OCI-LY7 (cell line): ENCODE data around the gene S100A8. TPM values are rescaled to one million over a fixed set of nuclear protein-coding genes. Genes with fewer than 3 reads are reported as not detected.

ENCODE experiments used
- BruUV-seq: library from RNA; stranded (reverse); fragments of 400-500 nt; replicated peaks from 2 replicates; lab custom pipeline; 2021; lab: Mats Ljungman, UMichigan
- CTCF ChIA-PET: fragments of 300-600 bp; sonication (Branson Sonifier 250); formaldehyde crosslinking; loops from one replicate; lab custom pipeline; 2022; ENCODE audit warnings: antibody characterized with exemption; ENCODE audit not compliant: unreplicated experiment; lab: Charles Lee
- POLR2A ChIA-PET: fragments of 300-600 bp; sonication (Branson Sonifier 250); formaldehyde crosslinking; loops from one replicate; lab custom pipeline; 2022; ENCODE audit warnings: antibody characterized with exemption; lab: Charles Lee
- DNase-seq: peaks from one replicate; pipeline ENCODE4 v3.0.0-alpha.2; 2015; ENCODE audit warnings: low spot score
- H2AFZ ChIP-seq: fragments of 200-600 bp; sonication (generic), shearing (Covaris generic); 2 replicates; pipeline ENCODE4 v1.6.1; 2014; ENCODE audit warnings: mild to moderate bottlenecking, antibody characterized with exemption, low read length, moderate library complexity
- H3K27ac ChIP-seq: fragments of 200-600 bp; sonication (generic); 2 replicates; pipeline ENCODE4 v1.5.1; 2014; ENCODE audit warnings: mixed run types, low read depth, mild to moderate bottlenecking, moderate library complexity, low read length, inconsistent platforms; ENCODE audit not compliant: poor library complexity, severe bottlenecking
- H3K36me3 ChIP-seq: fragments of 200-600 bp; sonication (generic); 2 replicates; pipeline ENCODE4 v1.6.1; 2014; ENCODE audit warnings: mild to moderate bottlenecking, antibody characterized with exemption, low read length, moderate library complexity, mixed read lengths; ENCODE audit not compliant: insufficient read depth
- H3K4me1 ChIP-seq: fragments of 200-600 bp; sonication (generic); 2 replicates; pipeline ENCODE4 v1.5.1; 2014; ENCODE audit warnings: mild to moderate bottlenecking, low read length; ENCODE audit not compliant: insufficient read depth, poor library complexity, severe bottlenecking
- H3K4me2 ChIP-seq: fragments of 200-600 bp; sonication (generic); 2 replicates; pipeline ENCODE4 v1.6.1; 2014; ENCODE audit warnings: mild to moderate bottlenecking, low read length
- H3K4me3 ChIP-seq: fragments of 200-600 bp; sonication (generic); 2 replicates; pipeline ENCODE4 v1.5.1; 2014; ENCODE audit warnings: mild to moderate bottlenecking, low read depth, low read length; ENCODE audit not compliant: poor library complexity, severe bottlenecking
- H3K79me2 ChIP-seq: fragments of 200-600 bp; sonication (generic); 2 replicates; pipeline ENCODE4 v1.6.1; 2016; ENCODE audit warnings: low read depth, mild to moderate bottlenecking, low read length, moderate library complexity, mixed read lengths; ENCODE audit not compliant: insufficient read depth
- H3K9me2 ChIP-seq: fragments of 200-600 bp; sonication (generic); 2 replicates; pipeline ENCODE4 v1.6.1; 2016; ENCODE audit warnings: mild to moderate bottlenecking, low read length, mixed read lengths; ENCODE audit not compliant: insufficient read depth
- H3K9me3 ChIP-seq: fragments of 200-600 bp; sonication (generic); 2 replicates; pipeline ENCODE4 v1.6.1; 2014; ENCODE audit warnings: mild to moderate bottlenecking, mixed run types, low read length, mixed read lengths
- H4K20me1 ChIP-seq: fragments of 200-600 bp; sonication (generic); 2 replicates; pipeline ENCODE4 v1.6.1; 2014; ENCODE audit warnings: mild to moderate bottlenecking, antibody characterized with exemption, low read length, moderate library complexity, mixed read lengths; ENCODE audit not compliant: insufficient read depth
- CTCF ChIP-seq: fragments of 200-600 bp; sonication (generic); conservative IDR thresholded peaks from 2 replicates; pipeline ENCODE4 v1.5.1; 2014; ENCODE audit warnings: mild to moderate bottlenecking, antibody characterized with exemption, low read length, moderate library complexity, mixed read lengths
- EZH2phosphoT487 ChIP-seq: fragments of 200-600 bp; sonication (generic); IDR thresholded peaks from 2 replicates; pipeline ENCODE4 v1.6.1; 2018; ENCODE audit warnings: low read depth, borderline replicate concordance, mild to moderate bottlenecking, mixed run types, antibody characterized with exemption, low read length, moderate library complexity, mixed read lengths
- intact Hi-C: fragments of 100-400 bp; cut with micrococcal nuclease; formaldehyde crosslinking; loops from one replicate; pipeline ENCODE4 v1.10.0; 2022; ENCODE audit not compliant: unreplicated experiment
- total RNA-seq, 2 experiments: library from RNA; depleted of rRNA in 1 of 2; stranded (reverse); fragments of >200 nt in 1 of 2; shearing (Covaris generic) in 1 of 2; gene quantifications; 2 replicates each; pipeline ENCODE4 v1.2.3, GENCODE V29; 2014 to 2022

Gene S100A8
- total RNA-seq, 2 experiments from 2014 or later, result not detected

GRCh38 chr1:153358691-153358975 is 32.2 kb downstream of the S100A8 start:
- Histone ChIP-seq H3K27ac (no peak overlapping the region), H4K20me1 (no peaks in the 10 kb centered on the region), H2AFZ (no peak overlapping the region), H3K9me3 (no peaks in the 10 kb centered on the region), H3K9me2 (no peaks in the 10 kb centered on the region), H3K36me3 (no peaks in the 10 kb centered on the region), H3K4me3 (no peak overlapping the region), H3K79me2 (no peaks in the 10 kb centered on the region), H3K4me2 (no peak overlapping the region), H3K4me1 (no peaks in the 10 kb centered on the region)
- POLR2A ChIA-PET, result no interaction called here
- DNase-seq, result no peak
- intact Hi-C loops, result loop anchor here (10.0 kb wide), 1 partner anchor 386 kb away; no protein-coding TSS in a partner anchor
- CTCF ChIA-PET, result no interaction called here
- BruUV-seq, result no TSS peak
- no peak for TF ChIP-seq EZH2phosphoT487
- no peak for TF ChIP-seq CTCF

DNA sequence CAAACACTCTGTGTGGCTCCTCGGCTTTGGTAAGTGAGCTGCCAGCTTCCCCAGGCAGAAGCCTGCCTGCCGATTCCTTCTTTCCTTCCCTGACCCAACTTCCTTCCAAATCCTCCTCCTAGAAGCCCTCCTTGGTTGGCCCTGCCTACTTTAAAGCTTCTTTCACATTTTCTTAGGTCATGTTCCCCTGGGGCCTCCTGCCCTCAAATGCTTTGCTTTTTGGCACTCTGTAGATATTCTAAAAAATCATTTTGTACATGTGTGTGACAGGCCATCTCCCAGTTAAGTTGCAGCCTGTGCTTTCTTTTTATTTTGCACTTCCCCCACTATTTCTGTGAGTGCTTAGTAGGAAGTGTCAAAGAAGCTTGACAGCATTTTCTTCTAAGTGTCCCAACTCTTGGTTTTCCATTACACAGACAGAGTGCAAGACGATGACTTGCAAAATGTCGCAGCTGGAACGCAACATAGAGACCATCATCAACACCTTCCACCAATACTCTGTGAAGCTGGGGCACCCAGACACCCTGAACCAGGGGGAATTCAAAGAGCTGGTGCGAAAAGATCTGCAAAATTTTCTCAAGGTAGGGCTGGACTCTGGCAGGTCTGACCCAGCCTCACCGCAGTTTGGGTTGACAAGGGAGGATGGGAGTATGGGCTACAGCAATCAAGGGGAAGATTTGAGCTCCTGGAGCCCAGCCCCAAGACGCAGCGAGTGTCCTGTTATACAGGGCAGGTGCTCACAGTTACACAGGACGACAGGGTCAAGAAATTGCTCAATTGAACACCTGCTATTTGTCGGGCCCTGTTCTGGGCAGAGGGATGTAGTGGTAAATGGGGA is 32.8 kb downstream of the S100A8 start, which contains the start of gene S100A9:
Gene S100A9 (plus strand): TSS at position 2 of the 838 bp plus-strand sequence. CDS start 430 bp downstream, at position 432.
- Histone ChIP-seq H2AFZ (no peak within 1 kb of the TSS), H3K4me3 (no peak within 1 kb of the TSS), H3K27ac (no peak within 1 kb of the TSS), H3K9me3 (no peaks in the 10 kb centered on the region), H3K4me2 (no peak within 1 kb of the TSS), H3K9me2 (no peaks in the 10 kb centered on the region), H3K79me2 (no peaks in the 10 kb centered on the region), H3K36me3 (no peaks in the 10 kb centered on the region), H4K20me1 (no peaks in the 10 kb centered on the region), H3K4me1 (no peaks in the 10 kb centered on the region)
- POLR2A ChIA-PET, result no interaction called here
- DNase-seq, result no peak
- TF ChIP-seq EZH2phosphoT487, result no peak
- TF ChIP-seq CTCF, result no peak
- CTCF ChIA-PET, result no interaction called here
- intact Hi-C loops, result loop anchor here (10.0 kb wide), 1 partner anchor 387 kb away; no protein-coding TSS in a partner anchor
- no TSS peak for BruUV-seq
